Prostate gland (tissue), 2 donors: ENCODE data around the gene ABCC8.

ENCODE experiments used
- POLR2A ChIP-seq: fragments of 450-650 bp; IDR thresholded peaks from one replicate; pipeline ENCODE4 v1.6.1; 2016; ENCODE audit warnings: antibody characterized with exemption, mild to moderate bottlenecking
- POLR2AphosphoS5 ChIP-seq: sonication (generic); formaldehyde crosslinking; IDR thresholded peaks from one replicate; pipeline ENCODE4 v1.6.1; 2017; ENCODE audit warnings: antibody characterized with exemption
- TF ChIP-seq, protein P1 (sequence below), 4 experiments: fragments of 200-600 bp in 2 of 4; fragments of 450-650 bp in 2 of 4; sonication (generic) in 2 of 4; IDR thresholded peaks; 1 replicate in 3 of 4; 2 replicates in 1 of 4; pipeline ENCODE4 v1.5.1; 2016 to 2019; ENCODE audit warnings: antibody characterized with exemption in 4 of 4, mild to moderate bottlenecking in 2 of 4, moderate library complexity in 2 of 4

- no peak for TF ChIP-seq POLR2AphosphoS5
- no peak for TF ChIP-seq POLR2A
- TF ChIP-seq, protein P1, sequence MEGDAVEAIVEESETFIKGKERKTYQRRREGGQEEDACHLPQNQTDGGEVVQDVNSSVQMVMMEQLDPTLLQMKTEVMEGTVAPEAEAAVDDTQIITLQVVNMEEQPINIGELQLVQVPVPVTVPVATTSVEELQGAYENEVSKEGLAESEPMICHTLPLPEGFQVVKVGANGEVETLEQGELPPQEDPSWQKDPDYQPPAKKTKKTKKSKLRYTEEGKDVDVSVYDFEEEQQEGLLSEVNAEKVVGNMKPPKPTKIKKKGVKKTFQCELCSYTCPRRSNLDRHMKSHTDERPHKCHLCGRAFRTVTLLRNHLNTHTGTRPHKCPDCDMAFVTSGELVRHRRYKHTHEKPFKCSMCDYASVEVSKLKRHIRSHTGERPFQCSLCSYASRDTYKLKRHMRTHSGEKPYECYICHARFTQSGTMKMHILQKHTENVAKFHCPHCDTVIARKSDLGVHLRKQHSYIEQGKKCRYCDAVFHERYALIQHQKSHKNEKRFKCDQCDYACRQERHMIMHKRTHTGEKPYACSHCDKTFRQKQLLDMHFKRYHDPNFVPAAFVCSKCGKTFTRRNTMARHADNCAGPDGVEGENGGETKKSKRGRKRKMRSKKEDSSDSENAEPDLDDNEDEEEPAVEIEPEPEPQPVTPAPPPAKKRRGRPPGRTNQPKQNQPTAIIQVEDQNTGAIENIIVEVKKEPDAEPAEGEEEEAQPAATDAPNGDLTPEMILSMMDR (IDR thresholded peaks at IDR 0.05) = no peak
Measured at GRCh38 chr11:17432002-17432401, 44.6 kb downstream of the ABCC8 start.
